Fibroblast of skin of left biceps (primary cell): Measurements from ENCODE around the gene FSTL4.

Experiments
- DNase-seq, 2 experiments: peaks; one replicate each; pipeline ENCODE4 v3.0.0-alpha.2; 2013; ENCODE audit warnings: low read depth in 2 of 2

FSTL4 gene

GRCh38 chr5:133245191-133246052, 366.9 kb downstream of the FSTL4 start:
- DNase-seq = peak; percentile 47 to 56

GRCh38 chr5:133244242-133244641, 368.1 kb downstream of the FSTL4 start:
- no peak for DNase-seq

GRCh38 chr5:133243196-133243595, 369.1 kb downstream of the FSTL4 start:
- DNase-seq = no peak

GRCh38 chr5:133242221-133242835, 370.0 kb downstream of the FSTL4 start:
- DNase-seq = no peak

GRCh38 chr5:133241179-133242092, 370.9 kb downstream of the FSTL4 start:
- DNase-seq = no peak

GRCh38 chr5:133240425-133241091, 371.8 kb downstream of the FSTL4 start:
- peak; percentile 63 to 67 for DNase-seq

GRCh38 chr5:133238426-133239205, 373.7 kb downstream of the FSTL4 start:
- no peak for DNase-seq

GRCh38 chr5:133236976-133237375, 375.4 kb downstream of the FSTL4 start:
- DNase-seq = no peak

- DNase-seq = no peak
Measured at GRCh38 chr5:133236541-133236951, 375.8 kb downstream of the FSTL4 start.

GRCh38 chr5:133235696-133236426, 376.5 kb downstream of the FSTL4 start:
- DNase-seq = no peak

GRCh38 chr5:133234911-133235310, 377.4 kb downstream of the FSTL4 start:
- DNase-seq = no peak

GRCh38 chr5:133234273-133234672, 378.1 kb downstream of the FSTL4 start:
- no peak for DNase-seq

GRCh38 chr5:133233616-133234015, 378.7 kb downstream of the FSTL4 start:
- DNase-seq = no peak

GRCh38 chr5:133232911-133233310, 379.4 kb downstream of the FSTL4 start:
- DNase-seq = no peak

GRCh38 chr5:133232435-133232834, 379.9 kb downstream of the FSTL4 start:
- no peak for DNase-seq

GRCh38 chr5:133232011-133232410, 380.3 kb downstream of the FSTL4 start:
- DNase-seq = no peak

- no peak for DNase-seq
Measured at GRCh38 chr5:133230823-133231578, 381.3 kb downstream of the FSTL4 start.

GRCh38 chr5:133229931-133230664, 382.2 kb downstream of the FSTL4 start:
- no peak for DNase-seq

GRCh38 chr5:133228316-133228715, 384.0 kb downstream of the FSTL4 start:
- no peak for DNase-seq
